Heart left ventricle (tissue), 16 donors: ENCODE results near the gene SLC25A47. TPM values are rescaled to one million over a fixed set of nuclear protein-coding genes. Genes with fewer than 3 reads are reported as not detected.
A peak's percentile ranks its signal among the peaks of the same experiment; 100 is the strongest.

Experiments used
- ATAC-seq, 4 donors: fragments of 200-7000 bp; cut with Tn5 transposase; one replicate each; pipeline ENCODE4 v1.9.1; 2020 to 2022; ENCODE audit warnings: moderate library complexity in 4 of 4, mild to moderate bottlenecking in 3 of 4, moderate number of reproducible peaks in 1 of 4
- DNase-seq, 5 donors: peaks; one replicate each; pipeline ENCODE4 v3.0.0-alpha.2; 2020
- H3K27ac ChIP-seq, 12 donors: fragments of 200-600 bp; sonication (generic) in 4 of 12; one replicate each; pipeline versions ENCODE4 v1.5.0 to v1.8.0; 2016 to 2022; ENCODE audit warnings: mild to moderate bottlenecking in 2 of 12
- H3K27me3 ChIP-seq, 9 donors: fragments of 200-600 bp; sonication (generic) in 2 of 9; one replicate each; pipeline versions ENCODE4 v1.5.1 to v1.8.0; 2016 to 2022; ENCODE audit warnings: mild to moderate bottlenecking in 3 of 9
- H3K36me3 ChIP-seq, 9 donors: fragments of 200-600 bp; sonication (generic) in 2 of 9; one replicate each; pipeline versions ENCODE4 v1.5.0 to v1.8.0; 2018 to 2022; ENCODE audit warnings: mild to moderate bottlenecking in 2 of 9
- H3K4me1 ChIP-seq, 12 donors: fragments of 200-600 bp; sonication (generic) in 4 of 12; one replicate each; pipeline versions ENCODE4 v1.5.0 to v1.8.0; 2016 to 2022; ENCODE audit warnings: mild to moderate bottlenecking in 3 of 12
- H3K4me3 ChIP-seq, 12 donors: fragments of 200-600 bp; sonication (generic) in 4 of 12; one replicate each; pipeline versions ENCODE4 v1.5.0 to v1.8.0; 2017 to 2022; ENCODE audit warnings: mild to moderate bottlenecking in 9 of 12, moderate library complexity in 4 of 12
- H3K9me3 ChIP-seq, 12 donors: fragments of 200-600 bp; sonication (generic) in 4 of 12; one replicate each; pipeline versions ENCODE4 v1.5.0 to v1.8.0; 2016 to 2022; ENCODE audit warnings: mild to moderate bottlenecking in 1 of 12
- POLR2A ChIP-seq, 2 donors: fragments of 450-650 bp; IDR thresholded peaks; one replicate each; pipeline ENCODE4 v1.6.1; 2017; ENCODE audit warnings: antibody characterized with exemption in 2 of 2, mild to moderate bottlenecking in 2 of 2, moderate library complexity in 2 of 2
- whole genome bisulfite sequencing, 4 donors: extraction: QIAGEN DNeasy Blood & Tissue Kit in 2 of 4; methylation state at CpG; one replicate each; pipeline versions ENCODE4 v1.1.5 to v1.1.7; 2013 to 2018; 5-methylcytosine and 5-hydroxymethylcytosine counted together
- intact Hi-C, 10 donors: fragments of 100-400 bp; cut with DNase I; formaldehyde crosslinking; loops; one replicate each; pipeline versions ENCODE4 v1.11.1 to v1.14.2; 2022
- polyA plus RNA-seq, 2 donors: library from polyadenylated mRNA; stranded (reverse); fragments of 200-250 nt; gene quantifications; one replicate each; pipeline ENCODE4 v1.2.3, GENCODE V29; 2013
- total RNA-seq, 9 donors: library from RNA; depleted of rRNA in 2 of 9; stranded (reverse); fragments of >200 nt in 2 of 9; fragmentation: NEBNext Ultra II Directional in 3 of 9; extraction: Animal tissue kit (Norgen Biotek cat#: 25700) in 3 of 9; gene quantifications; one replicate each; pipeline versions ENCODE4 v1.1.0 to v1.2.4, GENCODE V29; 2016 to 2023
- TF ChIP-seq, protein P1 (sequence below), 12 donors: fragments of 200-600 bp; sonication (generic) in 4 of 12; IDR thresholded peaks; one replicate each; pipeline versions ENCODE4 v1.5.0 to v1.8.0; 2018 to 2022; ENCODE audit warnings: antibody characterized with exemption in 12 of 12, mild to moderate bottlenecking in 5 of 12
- donor health status: ischemic (EF 13 %, LVEDD 7.1; RV severe dilation, severe dysfunction).
- donor health status: healthy with polysubstance abuse.
- donor health status: DM: no; HTN: yes; CAD: no.
- donor health status: DM: no; HTN: no; CAD: no.
- donor health status: ischemic (EF 25% LVEDD 6.9; RV normal size, moderate dysfunction).
- donor health status: ischemic (EF 25% LVEDD 5.7; RV mildly dilated, moderate dysfunction).
- donor health status: healthy.
- donor health status: DM: yes; HTN: yes; CAD: no.
- donor health status: ischemic (EF 35%, LVEDD 5.7; RV mildly dilated, moderate dysfunction).
- donor health status: nonischemic (EF 11% LVEDD 7.7; RV severe dilation, severe dysfunction).
- donor health status: DM: yes; HTN: yes; CAD: no.
- donor health status: PGD.
- donor health status: ischemic (EF 29% LVEDD 5.4; RV normal size, mild dysfunction).
- donor health status: nonischemic (EF 23%, LVEDD 6.1; RV moderate dilation, normal function).

Gene SLC25A47
- total and polyA plus RNA-seq, 11 donors: not detected

GRCh38 chr14:100294213-100294962 is 28.8 kb upstream of the SLC25A47 start:
- ATAC-seq (peak in 3 of 4 donors; percentile 8 to 64 (median 18)), DNase-seq (peak in 3 of 5 donors; percentile 61 to 71 (median 70))
- H3K9me3 ChIP-seq: no peaks in the 10 kb centered on the region
- 68 to 79% (median 75%) methylated on average over 10 to 12 of the region's 12 CpGs for WGBS, 4 donors
- no peak overlapping the region for H3K4me3 ChIP-seq
- peak overlapping the region in 7 of 12 donors; percentile 3 to 44 (median 27) for H3K27ac ChIP-seq
- intact Hi-C loops: no loop called here
- no peaks in the 10 kb centered on the region for H3K27me3 ChIP-seq
- H3K36me3 ChIP-seq: peaks cover 0 to 31% (median 13%) of the 10 kb centered on the region in 9 donors
- H3K4me1 ChIP-seq: peaks cover 0 to 58% (median 28%) of the 10 kb centered on the region in 12 donors
- TF ChIP-seq POLR2A (IDR thresholded peaks at IDR 0.05): no peak
- TF ChIP-seq, protein P1, sequence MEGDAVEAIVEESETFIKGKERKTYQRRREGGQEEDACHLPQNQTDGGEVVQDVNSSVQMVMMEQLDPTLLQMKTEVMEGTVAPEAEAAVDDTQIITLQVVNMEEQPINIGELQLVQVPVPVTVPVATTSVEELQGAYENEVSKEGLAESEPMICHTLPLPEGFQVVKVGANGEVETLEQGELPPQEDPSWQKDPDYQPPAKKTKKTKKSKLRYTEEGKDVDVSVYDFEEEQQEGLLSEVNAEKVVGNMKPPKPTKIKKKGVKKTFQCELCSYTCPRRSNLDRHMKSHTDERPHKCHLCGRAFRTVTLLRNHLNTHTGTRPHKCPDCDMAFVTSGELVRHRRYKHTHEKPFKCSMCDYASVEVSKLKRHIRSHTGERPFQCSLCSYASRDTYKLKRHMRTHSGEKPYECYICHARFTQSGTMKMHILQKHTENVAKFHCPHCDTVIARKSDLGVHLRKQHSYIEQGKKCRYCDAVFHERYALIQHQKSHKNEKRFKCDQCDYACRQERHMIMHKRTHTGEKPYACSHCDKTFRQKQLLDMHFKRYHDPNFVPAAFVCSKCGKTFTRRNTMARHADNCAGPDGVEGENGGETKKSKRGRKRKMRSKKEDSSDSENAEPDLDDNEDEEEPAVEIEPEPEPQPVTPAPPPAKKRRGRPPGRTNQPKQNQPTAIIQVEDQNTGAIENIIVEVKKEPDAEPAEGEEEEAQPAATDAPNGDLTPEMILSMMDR (IDR thresholded peaks at IDR 0.05): no peak

- Histone ChIP-seq H3K27me3 (no peaks in the 10 kb centered on the region), H3K4me1 (peaks cover 0 to 55% (median 28%) of the 10 kb centered on the region in 12 donors), H3K27ac (peak overlapping the region in 5 of 12 donors; percentile 7 to 29 (median 19)), H3K36me3 (peaks cover 0 to 31% (median 13%) of the 10 kb centered on the region in 9 donors), H3K4me3 (no peak overlapping the region), H3K9me3 (no peaks in the 10 kb centered on the region)
- DNase-seq (peak in 2 of 5 donors; percentile 26 to 40), ATAC-seq (no peak)
- WGBS, 4 donors: 88 to 94% (median 91%) methylated on average over 2 of the region's 2 CpGs
- intact Hi-C loops: no loop called here
- TF ChIP-seq POLR2A (IDR thresholded peaks at IDR 0.05): no peak
- TF ChIP-seq, protein P1 (IDR thresholded peaks at IDR 0.05): no peak
Observed at GRCh38 chr14:100294963-100295330, 28.2 kb upstream of the SLC25A47 start.

DNA sequence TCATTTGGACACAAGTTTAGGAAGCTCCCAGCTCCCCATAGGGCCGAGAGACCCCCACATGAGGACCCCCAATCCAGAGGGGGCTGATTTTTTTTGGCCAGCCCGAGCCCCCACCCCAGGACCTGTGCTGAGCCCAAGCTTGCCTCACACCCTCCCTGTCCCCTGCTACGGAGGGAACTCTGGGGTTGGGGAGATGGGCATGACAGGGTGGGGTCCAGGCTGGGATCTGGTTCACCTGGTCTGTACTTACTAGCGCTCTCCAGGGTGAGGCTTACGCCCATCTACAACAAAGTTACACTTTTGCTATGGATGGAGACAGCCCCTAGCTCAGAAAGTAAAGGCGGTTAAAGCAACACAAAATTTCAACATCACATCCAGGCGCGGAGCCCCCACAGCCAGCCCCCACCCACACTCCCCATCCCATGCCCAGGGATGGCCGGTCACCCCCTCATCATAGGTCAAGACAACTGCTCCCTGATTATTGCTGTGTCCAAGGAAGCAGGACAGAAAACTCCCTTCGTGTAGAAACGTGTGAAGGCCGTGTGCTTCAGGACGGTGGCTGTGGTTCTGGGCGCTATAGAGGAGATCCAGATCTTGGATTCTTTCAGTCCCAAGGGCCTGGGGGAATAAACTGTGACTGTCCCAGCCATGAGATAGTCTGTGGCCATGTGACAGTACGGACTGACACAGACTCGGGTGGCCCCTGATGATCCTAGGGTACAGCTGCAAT is 27.6 kb upstream of the SLC25A47 start:
- ATAC-seq: no peak

More for the DNA sequence above, 27.6 kb upstream of the SLC25A47 start:
- peak in 3 of 5 donors; percentile 4 to 19 (median 19) for DNase-seq
- no peaks in the 10 kb centered on the region for H3K9me3 ChIP-seq
- H3K27ac ChIP-seq: peak overlapping the region in 3 of 12 donors; percentile 19 to 85 (median 29)
- no peak overlapping the region for H3K4me3 ChIP-seq
- no peaks in the 10 kb centered on the region for H3K27me3 ChIP-seq
- peaks cover 0 to 50% (median 28%) of the 10 kb centered on the region in 12 donors for H3K4me1 ChIP-seq
- peaks cover 0 to 31% (median 13%) of the 10 kb centered on the region in 9 donors for H3K36me3 ChIP-seq
- no peak for TF ChIP-seq POLR2A (IDR thresholded peaks at IDR 0.05)
- TF ChIP-seq, protein P1 (IDR thresholded peaks at IDR 0.05): no peak
- 90 to 94% (median 91%) methylated on average over 13 to 16 of the region's 16 CpGs for WGBS, 4 donors
- intact Hi-C loops: no loop called here
